K562 (cell line): ENCODE data around the gene HES4. TPM values are rescaled to one million over a fixed set of nuclear protein-coding genes. Genes with fewer than 3 reads are reported as not detected.

Experiments
- BCL6 ChIP-seq: fragments of 250-450 bp; sonication (Bioruptor Pico); IDR thresholded peaks from 2 replicates; pipeline ENCODE4 v1.4.0; 2020
- CHCHD3 ChIP-seq: fragments of 250-450 bp; sonication (Bioruptor Pico); IDR thresholded peaks from 2 replicates; pipeline ENCODE4 v2.1.2; 2022; ENCODE audit warnings: mild to moderate bottlenecking
- DPF2 ChIP-seq: fragments of 450-650 bp; IDR thresholded peaks from 2 replicates; pipeline ENCODE4 v1.6.1; 2016
- ELK1 ChIP-seq: sonication (generic); formaldehyde crosslinking; IDR thresholded peaks from 2 replicates; pipeline ENCODE4 v1.8.1; 2022; ENCODE audit warnings: missing genetic modification reagents
- FOXA3 ChIP-seq, 2 experiments: fragments of 450-650 bp in 1 of 2; sonication (generic) in 1 of 2; formaldehyde crosslinking; IDR thresholded peaks in 1 of 2; conservative IDR thresholded peaks in 1 of 2; 2 replicates each; pipeline versions ENCODE4 v1.4.0 to v1.8.0; 2020 to 2022; ENCODE audit warnings: mild to moderate bottlenecking in 2 of 2, missing genetic modification reagents in 1 of 2
- HNRNPUL1 ChIP-seq: fragments of 200-400 bp; formaldehyde crosslinking; IDR thresholded peaks from 2 replicates; pipeline ENCODE4 v1.6.1; 2017; ENCODE audit warnings: low read length
- IFI16 ChIP-seq: fragments of 250-450 bp; sonication (Bioruptor Pico); IDR thresholded peaks from 2 replicates; pipeline ENCODE4 v2.1.2; 2022; ENCODE audit warnings: mild to moderate bottlenecking, inconsistent platforms
- KDM1A ChIP-seq, 2 experiments: fragments of 450-650 bp; IDR thresholded peaks; 2 replicates each; pipeline ENCODE4 v1.6.1; 2016; ENCODE audit warnings: mild to moderate bottlenecking in 2 of 2
- KLF1 ChIP-seq: fragments of 450-650 bp; IDR thresholded peaks from 2 replicates; pipeline ENCODE4 v1.6.1; 2016; ENCODE audit warnings: missing genetic modification characterization, missing compliant biosample characterization
- MAX ChIP-seq: sonication (generic); formaldehyde crosslinking; IDR thresholded peaks from 2 replicates; pipeline ENCODE4 v1.9.0; 2022; ENCODE audit warnings: mild to moderate bottlenecking, missing genetic modification reagents
- MAZ ChIP-seq, 2 experiments: fragments of 450-650 bp in 1 of 2; sonication (generic) in 1 of 2; formaldehyde crosslinking; IDR thresholded peaks in 1 of 2; conservative IDR thresholded peaks in 1 of 2; 2 replicates each; pipeline versions ENCODE4 v1.4.0 to v1.5.0; 2020; ENCODE audit warnings: mild to moderate bottlenecking in 1 of 2, missing genetic modification reagents in 1 of 2
- MED1 ChIP-seq: sonication (generic); formaldehyde crosslinking; IDR thresholded peaks from 2 replicates; pipeline ENCODE4 v1.8.1; 2023; ENCODE audit warnings: missing genetic modification reagents, borderline replicate concordance
- MEIS2 ChIP-seq: fragments of 450-650 bp; IDR thresholded peaks from 2 replicates; pipeline ENCODE4 v1.6.1; 2014; ENCODE audit warnings: mild to moderate bottlenecking; ENCODE audit not compliant: partially characterized antibody
- NR1H2 ChIP-seq: sonication (generic); formaldehyde crosslinking; IDR thresholded peaks from 2 replicates; pipeline ENCODE4 v1.4.0; 2020; ENCODE audit warnings: mild to moderate bottlenecking, missing genetic modification reagents
- TAF15 ChIP-seq: fragments of 200-400 bp; formaldehyde crosslinking; IDR thresholded peaks from 2 replicates; pipeline ENCODE4 v1.6.1; 2017; ENCODE audit warnings: mild to moderate bottlenecking, low read depth, low read length, moderate library complexity
- ZBTB1 ChIP-seq: sonication (generic); formaldehyde crosslinking; IDR thresholded peaks from 2 replicates; pipeline ENCODE4 v1.8.1; 2023; ENCODE audit warnings: missing genetic modification reagents, low read depth, mild to moderate bottlenecking, borderline replicate concordance
- ZFP1 ChIP-seq: fragments of 450-650 bp; formaldehyde crosslinking; IDR thresholded peaks from 2 replicates; pipeline ENCODE4 v1.4.0; 2020; ENCODE audit warnings: mild to moderate bottlenecking, mixed read lengths
- ZNF174 ChIP-seq: fragments of 250-450 bp; sonication (Bioruptor Pico); IDR thresholded peaks from 2 replicates; pipeline ENCODE4 v1.4.0; 2020; ENCODE audit warnings: mild to moderate bottlenecking
- ZNF311 ChIP-seq: fragments of 250-450 bp; sonication (Bioruptor Pico); IDR thresholded peaks from 2 replicates; pipeline ENCODE4 v1.4.0; 2020; ENCODE audit warnings: mild to moderate bottlenecking, moderate library complexity
- ZNF830 ChIP-seq: fragments of 250-450 bp; sonication (Bioruptor Pico); IDR thresholded peaks from 2 replicates; pipeline ENCODE4 v1.5.0; 2021; ENCODE audit warnings: mild to moderate bottlenecking
- polyA plus RNA-seq, 8 experiments: library from polyadenylated mRNA; depleted of rRNA in 4 of 8; stranded (reverse) in 5 of 8; unstranded in 3 of 8; fragments of >200 nt; fragmentation: Nextera tagmentation in 2 of 8; fragmentation: Illumina TruSeq in 1 of 8; extraction: Ambion mirVana in 2 of 8; extraction: Trizol in 1 of 8; gene quantifications; 2 replicates each; pipeline versions ENCODE4 v1.2.1 to v1.2.3, GENCODE V29; 2011 to 2014; ENCODE audit warnings: inconsistent platforms in 1 of 8, missing spikeins in 1 of 8
- total RNA-seq, 7 experiments: library from RNA; depleted of rRNA in 6 of 7; stranded (reverse); fragments of >200 nt in 6 of 7; fragmentation: Illumina TruSeq in 2 of 7; extraction: Trizol in 2 of 7; gene quantifications; 2 replicates each; pipeline versions ENCODE4 v1.2.1 to v1.2.3, GENCODE V29; 2011 to 2021; ENCODE audit warnings: low replicate concordance in 1 of 7
- TF ChIP-seq, protein P1 (sequence below): fragments of 450-650 bp; IDR thresholded peaks from 2 replicates; pipeline ENCODE4 v1.6.1; 2016; ENCODE audit warnings: mild to moderate bottlenecking
- TF ChIP-seq, protein P2 (sequence below): fragments of 250-450 bp; sonication (Bioruptor Pico); IDR thresholded peaks from 2 replicates; pipeline ENCODE4 v1.8.0; 2022; ENCODE audit warnings: moderate library complexity, mild to moderate bottlenecking, inconsistent platforms
- TF ChIP-seq, protein P3 (sequence below): IDR thresholded peaks from 2 replicates; pipeline ENCODE4 v1.6.1; 2014; ENCODE audit warnings: antibody characterized with exemption

The HES4 gene
- total and polyA plus RNA-seq, 9 of the 15 experiments (the other 6 are each of a cell fraction or from before 2014, with no cell fraction given), result 0.21 to 43.7 (median 5.3) TPM; not detected in 2

GRCh38 chr1:966704-967300, 33.1 kb downstream of the HES4 start (continued):
- TF ChIP-seq MAZ (CRISPR knock-in tag; conservative IDR thresholded peaks at IDR 0.05 in 1 of 2, IDR thresholded peaks at IDR 0.05 in 1 of 2), result peak; percentile 86 to 87; a peak in 3 of 4 replicates
- TF ChIP-seq, protein P1, sequence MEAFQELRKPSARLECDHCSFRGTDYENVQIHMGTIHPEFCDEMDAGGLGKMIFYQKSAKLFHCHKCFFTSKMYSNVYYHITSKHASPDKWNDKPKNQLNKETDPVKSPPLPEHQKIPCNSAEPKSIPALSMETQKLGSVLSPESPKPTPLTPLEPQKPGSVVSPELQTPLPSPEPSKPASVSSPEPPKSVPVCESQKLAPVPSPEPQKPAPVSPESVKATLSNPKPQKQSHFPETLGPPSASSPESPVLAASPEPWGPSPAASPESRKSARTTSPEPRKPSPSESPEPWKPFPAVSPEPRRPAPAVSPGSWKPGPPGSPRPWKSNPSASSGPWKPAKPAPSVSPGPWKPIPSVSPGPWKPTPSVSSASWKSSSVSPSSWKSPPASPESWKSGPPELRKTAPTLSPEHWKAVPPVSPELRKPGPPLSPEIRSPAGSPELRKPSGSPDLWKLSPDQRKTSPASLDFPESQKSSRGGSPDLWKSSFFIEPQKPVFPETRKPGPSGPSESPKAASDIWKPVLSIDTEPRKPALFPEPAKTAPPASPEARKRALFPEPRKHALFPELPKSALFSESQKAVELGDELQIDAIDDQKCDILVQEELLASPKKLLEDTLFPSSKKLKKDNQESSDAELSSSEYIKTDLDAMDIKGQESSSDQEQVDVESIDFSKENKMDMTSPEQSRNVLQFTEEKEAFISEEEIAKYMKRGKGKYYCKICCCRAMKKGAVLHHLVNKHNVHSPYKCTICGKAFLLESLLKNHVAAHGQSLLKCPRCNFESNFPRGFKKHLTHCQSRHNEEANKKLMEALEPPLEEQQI, result no peak
- TF ChIP-seq FOXA3 (CRISPR knock-in tag; conservative IDR thresholded peaks at IDR 0.05 in 1 of 2, IDR thresholded peaks at IDR 0.05 in 1 of 2), result no peak
- TF ChIP-seq BCL6 (CRISPR knock-in tag), result no peak
- no peak for TF ChIP-seq ZNF830 (CRISPR knock-in tag)
- TF ChIP-seq IFI16, result no peak
- no peak for TF ChIP-seq MEIS2
- TF ChIP-seq, protein P2, sequence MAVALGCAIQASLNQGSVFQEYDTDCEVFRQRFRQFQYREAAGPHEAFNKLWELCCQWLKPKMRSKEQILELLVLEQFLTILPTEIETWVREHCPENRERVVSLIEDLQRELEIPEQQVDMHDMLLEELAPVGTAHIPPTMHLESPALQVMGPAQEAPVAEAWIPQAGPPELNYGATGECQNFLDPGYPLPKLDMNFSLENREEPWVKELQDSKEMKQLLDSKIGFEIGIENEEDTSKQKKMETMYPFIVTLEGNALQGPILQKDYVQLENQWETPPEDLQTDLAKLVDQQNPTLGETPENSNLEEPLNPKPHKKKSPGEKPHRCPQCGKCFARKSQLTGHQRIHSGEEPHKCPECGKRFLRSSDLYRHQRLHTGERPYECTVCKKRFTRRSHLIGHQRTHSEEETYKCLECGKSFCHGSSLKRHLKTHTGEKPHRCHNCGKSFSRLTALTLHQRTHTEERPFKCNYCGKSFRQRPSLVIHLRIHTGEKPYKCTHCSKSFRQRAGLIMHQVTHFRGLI (CRISPR knock-in tag), result no peak
- no peak for TF ChIP-seq TAF15
- no peak for TF ChIP-seq MED1 (CRISPR knock-in tag)
- no peak for TF ChIP-seq KDM1A (IDR thresholded peaks at IDR 0.05)
- no peak for TF ChIP-seq ZNF174 (CRISPR knock-in tag)
- TF ChIP-seq, protein P3, sequence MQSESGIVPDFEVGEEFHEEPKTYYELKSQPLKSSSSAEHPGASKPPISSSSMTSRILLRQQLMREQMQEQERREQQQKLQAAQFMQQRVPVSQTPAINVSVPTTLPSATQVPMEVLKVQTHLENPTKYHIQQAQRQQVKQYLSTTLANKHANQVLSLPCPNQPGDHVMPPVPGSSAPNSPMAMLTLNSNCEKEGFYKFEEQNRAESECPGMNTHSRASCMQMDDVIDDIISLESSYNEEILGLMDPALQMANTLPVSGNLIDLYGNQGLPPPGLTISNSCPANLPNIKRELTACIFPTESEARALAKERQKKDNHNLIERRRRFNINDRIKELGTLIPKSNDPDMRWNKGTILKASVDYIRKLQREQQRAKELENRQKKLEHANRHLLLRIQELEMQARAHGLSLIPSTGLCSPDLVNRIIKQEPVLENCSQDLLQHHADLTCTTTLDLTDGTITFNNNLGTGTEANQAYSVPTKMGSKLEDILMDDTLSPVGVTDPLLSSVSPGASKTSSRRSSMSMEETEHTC, result no peak
- TF ChIP-seq ZBTB1 (CRISPR knock-in tag), result no peak
- TF ChIP-seq CHCHD3, result no peak
- no peak for TF ChIP-seq HNRNPUL1
- TF ChIP-seq ZFP1 (CRISPR knock-in tag), result no peak
- no peak; the same call in 1 of the 2 replicates for TF ChIP-seq DPF2
- TF ChIP-seq KLF1 (tag), result no peak
- peak; percentile 92 for TF ChIP-seq MAX (CRISPR knock-in tag)
- TF ChIP-seq ELK1 (CRISPR knock-in tag), result no peak
- no peak for TF ChIP-seq ZNF311 (CRISPR knock-in tag)
- no peak; the same call in 1 of the 2 replicates for TF ChIP-seq NR1H2
